ENCODE data around the gene RPS26. TPM values are rescaled to one million over a fixed set of nuclear protein-coding genes. Genes with fewer than 3 reads are reported as not detected.
"Not testable (repeated sequence)": the region's sequence is repeated elsewhere in the genome, so short reads cannot be mapped to it uniquely, and the experiment has no call there.

The RPS26 gene
- total RNA-seq, 4 donors from 2014 or later = 283 to 2,670 (median 937) TPM

GRCh38 chr12:56061982-56062381 lies 20.3 kb downstream of the RPS26 start:
- Histone ChIP-seq H3K4me1 (no peaks in the 10 kb centered on the region), H3K27ac (no peak overlapping the region), H3K36me3 (no peaks in the 10 kb centered on the region), H3K27me3 (no peaks in the 10 kb centered on the region), H3K4me3 (no peak overlapping the region), H3K9me3 (no peaks in the 10 kb centered on the region)
- intact Hi-C loops (cut with DNase I; ENCODE audit: low total_unique reads) = no loop called here
- no peak for TF ChIP-seq POLR2A (IDR thresholded peaks at IDR 0.05)
- no peak for TF ChIP-seq POLR2AphosphoS5 (IDR thresholded peaks at IDR 0.05)
- TF ChIP-seq EP300 (IDR thresholded peaks at IDR 0.05; ENCODE audit: low read depth) = no peak
- TF ChIP-seq CTCF (IDR thresholded peaks at IDR 0.05) = no peak
- DNase-seq = no peak
- 67% methylated on average over 5 of the region's 5 CpGs; no CpG with 5 or more reads in 1 of the 2 donors for WGBS, 2 donors (ENCODE audit: low coverage in 1 of 2)
- in situ Hi-C loops (cut with MboI; ENCODE audit: low pct_ligation_motif_present in 1 of 4, low pct_unique_long_range_greater_than_20kb in 1 of 4, low sequenced_read_pairs in 3 of 4) = no loop called here

- no peaks in the 10 kb centered on the region for H3K9me3 ChIP-seq
- no peaks in the 10 kb centered on the region for H3K4me1 ChIP-seq
- H3K27ac ChIP-seq = no peak overlapping the region
- H3K4me3 ChIP-seq = no peak overlapping the region
- no peaks in the 10 kb centered on the region for H3K27me3 ChIP-seq
- no peak for TF ChIP-seq CTCF (IDR thresholded peaks at IDR 0.05)
- no peak for TF ChIP-seq POLR2AphosphoS5 (IDR thresholded peaks at IDR 0.05)
- TF ChIP-seq POLR2A (IDR thresholded peaks at IDR 0.05) = no peak
- no peak for TF ChIP-seq EP300 (IDR thresholded peaks at IDR 0.05; ENCODE audit: low read depth)
- H3K36me3 ChIP-seq = no peaks in the 10 kb centered on the region
- in situ Hi-C loops (cut with MboI; ENCODE audit: low pct_ligation_motif_present in 1 of 4, low pct_unique_long_range_greater_than_20kb in 1 of 4, low sequenced_read_pairs in 3 of 4) = no loop called here
- intact Hi-C loops (cut with DNase I; ENCODE audit: low total_unique reads) = no loop called here
- DNase-seq = no peak
These were observed 21.3 kb downstream of the RPS26 start for GRCh38 chr12:56062996-56063395.

DNA sequence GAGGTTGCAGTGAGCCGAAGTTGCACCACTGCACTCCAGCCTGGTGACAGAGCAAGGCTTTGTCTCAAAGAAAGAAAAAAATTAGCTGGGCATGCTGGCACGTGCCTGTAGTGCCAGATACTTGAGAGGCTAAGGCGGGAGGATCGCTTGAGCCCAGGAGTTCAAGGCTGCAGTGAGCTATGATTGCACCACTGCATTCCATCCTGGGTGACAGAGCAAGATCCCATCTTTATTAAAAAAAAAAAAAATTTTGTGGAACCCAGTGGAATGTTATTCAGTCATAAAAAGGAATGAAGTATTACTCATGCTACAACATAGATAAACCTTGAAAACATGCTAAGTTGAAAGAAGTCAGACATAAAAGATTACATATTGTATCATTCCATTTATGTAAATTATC lies 29.9 kb downstream of the RPS26 start:
- 60 to 86% methylated on average over 2 to 4 of the region's 4 CpGs for WGBS, 2 donors (ENCODE audit: low coverage in 1 of 2)
- DNase-seq = no peak
- Histone ChIP-seq H3K4me3 (no peak overlapping the region), H3K36me3 (no peaks in the 10 kb centered on the region), H3K4me1 (no peaks in the 10 kb centered on the region), H3K27ac (no peak overlapping the region), H3K27me3 (no peaks in the 10 kb centered on the region), H3K9me3 (no peaks in the 10 kb centered on the region)
- intact Hi-C loops (cut with DNase I; ENCODE audit: low total_unique reads) (no loop called here), in situ Hi-C loops (cut with MboI; ENCODE audit: low pct_ligation_motif_present in 1 of 4, low pct_unique_long_range_greater_than_20kb in 1 of 4, low sequenced_read_pairs in 3 of 4) (no loop called here)
- TF ChIP-seq POLR2AphosphoS5 (IDR thresholded peaks at IDR 0.05) = no peak
- TF ChIP-seq CTCF (IDR thresholded peaks at IDR 0.05) = no peak
- no peak for TF ChIP-seq EP300 (IDR thresholded peaks at IDR 0.05; ENCODE audit: low read depth)
- no peak for TF ChIP-seq POLR2A (IDR thresholded peaks at IDR 0.05)

- no peak overlapping the region for H3K27ac ChIP-seq
- H3K4me1 ChIP-seq = peaks cover 0 to 5% (median 2%) of the 10 kb centered on the region in 4 donors
- WGBS, 2 donors (ENCODE audit: low coverage in 1 of 2) = 86 to 100% methylated on average over 1 to 5 of the region's 5 CpGs
- H3K36me3 ChIP-seq = no peaks in the 10 kb centered on the region
- no peak overlapping the region for H3K4me3 ChIP-seq
- no peak for TF ChIP-seq POLR2AphosphoS5 (IDR thresholded peaks at IDR 0.05)
- no peak for TF ChIP-seq EP300 (IDR thresholded peaks at IDR 0.05; ENCODE audit: low read depth)
- no peak for TF ChIP-seq POLR2A (IDR thresholded peaks at IDR 0.05)
- TF ChIP-seq CTCF (IDR thresholded peaks at IDR 0.05) = no peak
- H3K27me3 ChIP-seq = no peaks in the 10 kb centered on the region
- no peak for DNase-seq
- in situ Hi-C loops (cut with MboI; ENCODE audit: low pct_ligation_motif_present in 1 of 4, low pct_unique_long_range_greater_than_20kb in 1 of 4, low sequenced_read_pairs in 3 of 4) = no loop called here
- intact Hi-C loops (cut with DNase I; ENCODE audit: low total_unique reads) = no loop called here
- H3K9me3 ChIP-seq = no peaks in the 10 kb centered on the region
These were observed 32.7 kb downstream of the RPS26 start for GRCh38 chr12:56074396-56074795.

DNA sequence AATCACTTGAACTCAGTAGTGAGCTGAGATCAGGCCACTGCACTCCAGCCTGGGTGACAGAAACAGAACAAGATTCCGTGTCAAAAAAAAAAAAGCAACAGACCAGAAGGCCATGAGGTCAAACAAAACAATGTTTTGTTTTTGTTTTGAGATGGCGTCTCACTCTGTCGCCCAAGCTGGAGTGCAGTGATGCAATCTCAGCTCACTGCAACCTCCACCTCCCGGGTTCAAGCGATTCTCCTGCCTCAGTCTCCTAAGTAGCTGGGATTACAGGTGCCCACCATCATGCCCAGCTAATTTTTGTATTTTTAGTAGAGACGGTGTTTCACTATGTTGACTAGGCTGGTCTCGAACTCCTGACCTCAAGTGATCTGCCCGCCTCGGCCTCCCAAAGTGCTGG lies 36.2 kb downstream of the RPS26 start:
- H3K9me3 ChIP-seq; intact Hi-C loops (cut with DNase I; ENCODE audit: low total_unique reads); H3K27me3 ChIP-seq; H3K4me3 ChIP-seq; DNase-seq; H3K36me3 ChIP-seq; in situ Hi-C loops (cut with MboI; ENCODE audit: low pct_ligation_motif_present in 1 of 4, low pct_unique_long_range_greater_than_20kb in 1 of 4, low sequenced_read_pairs in 3 of 4); H3K27ac ChIP-seq: not testable (repeated sequence)
- peaks cover 0 to 18% (median 8%) of the 10 kb centered on the region in 4 donors for H3K4me1 ChIP-seq
- WGBS, 2 donors (ENCODE audit: low coverage in 1 of 2) = 79% methylated on average over 9 of the region's 9 CpGs; no CpG with 5 or more reads in 1 of the 2 donors
